Measurements from ENCODE around the gene GGNBP2.

DNA sequence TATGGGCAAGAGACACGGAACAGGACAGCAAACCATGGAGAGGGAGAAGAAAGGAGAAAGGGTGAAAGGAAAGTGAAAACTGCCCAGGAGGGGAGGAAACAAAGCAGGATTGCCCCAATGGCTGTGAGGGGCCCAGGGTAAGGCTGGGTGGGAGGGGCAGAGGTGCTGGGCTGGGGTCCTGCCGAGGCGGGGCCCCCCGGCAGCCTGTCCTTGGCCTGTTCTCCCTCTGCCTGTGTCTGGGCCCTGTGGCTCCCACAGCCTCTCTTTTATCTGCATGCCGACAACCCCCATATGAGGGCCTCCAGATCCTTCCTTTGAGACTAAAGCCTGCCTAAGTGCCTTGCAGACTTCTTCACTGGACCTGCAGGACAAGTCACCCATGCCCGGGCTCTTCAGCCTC is 42.8 kb upstream of the GGNBP2 start:
- TF ChIP-seq POLR2AphosphoS5 (IDR thresholded peaks at IDR 0.05) (no peak), CTCF (IDR thresholded peaks at IDR 0.05) (no peak)

Measured in stomach (tissue), 4 donors.